Liver (tissue), 9 donors: ENCODE measurements around the gene CD47. TPM values are rescaled to one million over a fixed set of nuclear protein-coding genes. Genes with fewer than 3 reads are reported as not detected.

Experiments
- DNase-seq: peaks from one replicate; pipeline ENCODE4 v3.0.0-alpha.2; 2017; ENCODE audit warnings: low spot score
- H3K27ac ChIP-seq, 2 donors: one replicate each; pipeline ENCODE4 v1.7.0; 2013; ENCODE audit warnings: inconsistent platforms in 2 of 2, low read length in 2 of 2, control low read depth in 1 of 2, low read depth in 1 of 2, mild to moderate bottlenecking in 1 of 2
- H3K27me3 ChIP-seq, 4 donors: one replicate each; pipeline versions ENCODE4 v1.6.1 to v1.7.0; 2013; ENCODE audit warnings: low read length in 3 of 4, inconsistent platforms in 1 of 4, mild to moderate bottlenecking in 1 of 4, moderate library complexity in 1 of 4; ENCODE audit not compliant: control insufficient read depth in 4 of 4, insufficient read depth in 4 of 4
- H3K36me3 ChIP-seq, 4 donors: one replicate each; pipeline versions ENCODE4 v1.6.1 to v1.7.0; 2013; ENCODE audit warnings: low read length in 3 of 4, mild to moderate bottlenecking in 3 of 4, low read depth in 1 of 4, moderate library complexity in 1 of 4; ENCODE audit not compliant: control insufficient read depth in 4 of 4, insufficient read depth in 3 of 4
- H3K4me1 ChIP-seq, 4 donors: one replicate each; pipeline versions ENCODE4 v1.6.1 to v1.7.0; 2013; ENCODE audit warnings: low read length in 3 of 4, mild to moderate bottlenecking in 3 of 4, moderate library complexity in 1 of 4; ENCODE audit not compliant: control insufficient read depth in 4 of 4, insufficient read depth in 4 of 4
- H3K4me3 ChIP-seq, 3 donors: one replicate each; pipeline versions ENCODE4 v1.6.1 to v1.7.0; 2013; ENCODE audit warnings: low read length in 3 of 3, control low read depth in 1 of 3, low read depth in 1 of 3, mild to moderate bottlenecking in 1 of 3
- H3K9ac ChIP-seq, 2 donors: one replicate each; pipeline ENCODE4 v1.7.0; 2013; ENCODE audit warnings: low read length in 2 of 2, mild to moderate bottlenecking in 2 of 2, moderate library complexity in 2 of 2, control low read depth in 1 of 2, low read depth in 1 of 2
- H3K9me3 ChIP-seq, 4 donors: one replicate each; pipeline versions ENCODE4 v1.6.1 to v1.7.0; 2013; ENCODE audit warnings: low read length in 3 of 4; ENCODE audit not compliant: control insufficient read depth in 4 of 4
- EGR1 ChIP-seq, 2 donors: IDR thresholded peaks; 2 replicates each; pipeline ENCODE4 v1.6.1; 2016 to 2018; ENCODE audit warnings: antibody characterized with exemption in 2 of 2, low read depth in 2 of 2
- FOXA1 ChIP-seq: IDR thresholded peaks from 2 replicates; pipeline ENCODE4 v1.6.1; 2016; ENCODE audit warnings: antibody characterized with exemption
- FOXA2 ChIP-seq: IDR thresholded peaks from 2 replicates; pipeline ENCODE4 v1.6.1; 2016; ENCODE audit warnings: antibody characterized with exemption
- GABPA ChIP-seq, 2 donors: IDR thresholded peaks in 1 of 2; conservative IDR thresholded peaks in 1 of 2; 2 replicates each; pipeline ENCODE4 v1.6.1; 2016; ENCODE audit warnings: antibody characterized with exemption in 2 of 2, mild to moderate bottlenecking in 1 of 2, moderate library complexity in 1 of 2
- HNF4A ChIP-seq, 2 donors: conservative IDR thresholded peaks; 2 replicates each; pipeline ENCODE4 v1.6.1; 2016; ENCODE audit warnings: antibody characterized with exemption in 2 of 2, mild to moderate bottlenecking in 2 of 2
- HNF4G ChIP-seq: IDR thresholded peaks from 2 replicates; pipeline ENCODE4 v1.6.1; 2016; ENCODE audit warnings: antibody characterized with exemption
- JUND ChIP-seq, 2 donors: IDR thresholded peaks; 2 replicates each; pipeline ENCODE4 v1.6.1; 2016; ENCODE audit warnings: antibody characterized with exemption in 2 of 2
- NR2F2 ChIP-seq: IDR thresholded peaks from 2 replicates; pipeline ENCODE4 v1.6.1; 2016; ENCODE audit warnings: antibody characterized with exemption
- RAD21 ChIP-seq, 2 donors: IDR thresholded peaks; 2 replicates each; pipeline ENCODE4 v1.6.1; 2016; ENCODE audit warnings: antibody characterized with exemption in 2 of 2, mild to moderate bottlenecking in 2 of 2
- RXRA ChIP-seq, 2 donors: IDR thresholded peaks; 2 replicates each; pipeline ENCODE4 v1.6.1; 2017 to 2018; ENCODE audit warnings: antibody characterized with exemption in 2 of 2, mild to moderate bottlenecking in 1 of 2
- SP1 ChIP-seq: IDR thresholded peaks from 2 replicates; pipeline ENCODE4 v1.6.1; 2018; ENCODE audit warnings: antibody characterized with exemption, mild to moderate bottlenecking
- TAF1 ChIP-seq: conservative IDR thresholded peaks from 2 replicates; pipeline ENCODE4 v1.6.1; 2016; ENCODE audit warnings: antibody characterized with exemption, mild to moderate bottlenecking
- YY1 ChIP-seq: IDR thresholded peaks from 2 replicates; pipeline ENCODE4 v1.6.1; 2016; ENCODE audit warnings: antibody characterized with exemption, mild to moderate bottlenecking
- WGBS: extraction: QIAGEN DNeasy Blood & Tissue Kit; methylation state at CpG from one replicate; pipeline ENCODE4 v1.1.7; 2013; 5-methylcytosine and 5-hydroxymethylcytosine counted together
- polyA plus RNA-seq, 2 donors: library from polyadenylated mRNA; stranded (reverse) in 1 of 2; unstranded in 1 of 2; fragments of 200-250 nt in 1 of 2; fragments of >200 nt in 1 of 2; fragmentation: Nextera tagmentation in 1 of 2; extraction: Ambion mirVana in 1 of 2; gene quantifications; one replicate each; pipeline versions ENCODE4 v1.2.1 to v1.2.3, GENCODE V29; 2013 to 2015
- total RNA-seq, 2 donors: library from RNA; depleted of rRNA; stranded (reverse); fragments of >200 nt; gene quantifications; one replicate each; pipeline ENCODE4 v1.2.3, GENCODE V29; 2014
- TF ChIP-seq, protein P1 (sequence below): IDR thresholded peaks from 2 replicates; pipeline ENCODE4 v1.6.1; 2016; ENCODE audit warnings: antibody characterized with exemption, mild to moderate bottlenecking
- TF ChIP-seq, protein P2 (sequence below): IDR thresholded peaks from 2 replicates; pipeline ENCODE4 v1.6.1; 2016; ENCODE audit warnings: antibody characterized with exemption
- TF ChIP-seq, protein P3 (sequence below): IDR thresholded peaks from 2 replicates; pipeline ENCODE4 v1.6.1; 2016; ENCODE audit warnings: antibody characterized with exemption
- TF ChIP-seq, protein P4 (sequence below): fragments of 150-350 bp; IDR thresholded peaks from 2 replicates; pipeline ENCODE4 v1.5.1; 2017; ENCODE audit warnings: improper control_type of control experiment, low read depth, low read length; ENCODE audit not compliant: missing input control
- TF ChIP-seq, protein P5 (sequence below): IDR thresholded peaks from 2 replicates; pipeline ENCODE4 v1.6.1; 2016; ENCODE audit warnings: antibody characterized with exemption
- donor health status: healthy.
- donor health status: healthy.
- donor health status: healthy.
- donor health status: healthy.
- donor health status: healthy.

The CD47 gene
- total and polyA plus RNA-seq, 4 donors: 23.4 to 39.5 (median 33.9) TPM

DNA sequence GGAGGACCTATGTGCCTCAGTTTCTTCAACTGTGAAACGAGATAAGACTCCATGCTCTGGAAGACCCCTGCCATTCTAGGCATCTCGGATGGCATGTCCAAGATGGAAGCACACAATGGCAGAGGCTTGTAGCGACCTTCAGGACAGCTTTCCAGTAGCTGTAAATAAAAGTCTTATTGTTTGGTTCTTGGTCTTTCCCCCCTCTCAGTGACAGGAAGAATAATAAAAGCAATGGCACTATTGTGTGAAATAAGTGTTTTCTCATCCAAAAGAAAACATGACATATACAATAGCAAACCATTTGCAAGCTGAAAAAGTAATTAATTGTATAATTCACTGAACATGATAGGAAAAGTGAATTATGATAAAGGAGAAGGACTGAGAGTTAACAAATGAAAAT is 32.5 kb upstream of the CD47 start (continued):
- TF ChIP-seq, protein P1, sequence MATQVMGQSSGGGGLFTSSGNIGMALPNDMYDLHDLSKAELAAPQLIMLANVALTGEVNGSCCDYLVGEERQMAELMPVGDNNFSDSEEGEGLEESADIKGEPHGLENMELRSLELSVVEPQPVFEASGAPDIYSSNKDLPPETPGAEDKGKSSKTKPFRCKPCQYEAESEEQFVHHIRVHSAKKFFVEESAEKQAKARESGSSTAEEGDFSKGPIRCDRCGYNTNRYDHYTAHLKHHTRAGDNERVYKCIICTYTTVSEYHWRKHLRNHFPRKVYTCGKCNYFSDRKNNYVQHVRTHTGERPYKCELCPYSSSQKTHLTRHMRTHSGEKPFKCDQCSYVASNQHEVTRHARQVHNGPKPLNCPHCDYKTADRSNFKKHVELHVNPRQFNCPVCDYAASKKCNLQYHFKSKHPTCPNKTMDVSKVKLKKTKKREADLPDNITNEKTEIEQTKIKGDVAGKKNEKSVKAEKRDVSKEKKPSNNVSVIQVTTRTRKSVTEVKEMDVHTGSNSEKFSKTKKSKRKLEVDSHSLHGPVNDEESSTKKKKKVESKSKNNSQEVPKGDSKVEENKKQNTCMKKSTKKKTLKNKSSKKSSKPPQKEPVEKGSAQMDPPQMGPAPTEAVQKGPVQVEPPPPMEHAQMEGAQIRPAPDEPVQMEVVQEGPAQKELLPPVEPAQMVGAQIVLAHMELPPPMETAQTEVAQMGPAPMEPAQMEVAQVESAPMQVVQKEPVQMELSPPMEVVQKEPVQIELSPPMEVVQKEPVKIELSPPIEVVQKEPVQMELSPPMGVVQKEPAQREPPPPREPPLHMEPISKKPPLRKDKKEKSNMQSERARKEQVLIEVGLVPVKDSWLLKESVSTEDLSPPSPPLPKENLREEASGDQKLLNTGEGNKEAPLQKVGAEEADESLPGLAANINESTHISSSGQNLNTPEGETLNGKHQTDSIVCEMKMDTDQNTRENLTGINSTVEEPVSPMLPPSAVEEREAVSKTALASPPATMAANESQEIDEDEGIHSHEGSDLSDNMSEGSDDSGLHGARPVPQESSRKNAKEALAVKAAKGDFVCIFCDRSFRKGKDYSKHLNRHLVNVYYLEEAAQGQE: no peak
- no peak for TF ChIP-seq YY1
- no peak for TF ChIP-seq FOXA1
- TF ChIP-seq SP1: no peak
- TF ChIP-seq JUND (IDR thresholded peaks at IDR 0.05): no peak

DNA sequence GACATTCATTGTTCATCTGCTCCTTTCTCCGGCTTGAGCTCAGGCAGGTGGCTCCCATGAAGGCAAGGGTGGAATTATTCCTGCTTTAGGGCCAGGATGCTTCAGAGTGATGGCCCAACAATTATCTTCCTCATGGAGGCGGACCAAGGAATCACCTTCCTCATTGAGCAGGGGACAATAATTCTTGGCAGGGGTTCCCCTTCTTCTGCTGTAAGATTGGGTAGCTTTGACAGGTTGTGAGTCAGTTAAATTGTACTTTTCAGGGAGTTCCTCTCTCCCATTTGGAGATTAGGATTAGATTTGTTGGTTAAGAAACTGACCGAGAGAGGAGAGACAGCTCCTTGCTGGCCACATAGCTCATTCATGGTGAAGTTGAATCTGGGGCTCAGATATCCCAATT is 31.4 kb upstream of the CD47 start:
- TF ChIP-seq TAF1 (no peak), GABPA (IDR thresholded peaks at IDR 0.05 in 1 of 2, conservative IDR thresholded peaks at IDR 0.05 in 1 of 2) (no peak), SP1 (no peak), FOXA1 (no peak), JUND (IDR thresholded peaks at IDR 0.05) (no peak), RXRA (IDR thresholded peaks at IDR 0.05) (no peak), FOXA2 (no peak), YY1 (no peak), HNF4G (no peak), NR2F2 (no peak), RAD21 (IDR thresholded peaks at IDR 0.05) (no peak), EGR1 (IDR thresholded peaks at IDR 0.05; ENCODE audit: low read depth in 2 of 2) (no peak), HNF4A (conservative IDR thresholded peaks at IDR 0.05) (no peak)
- TF ChIP-seq, protein P1: no peak
- TF ChIP-seq, protein P2, sequence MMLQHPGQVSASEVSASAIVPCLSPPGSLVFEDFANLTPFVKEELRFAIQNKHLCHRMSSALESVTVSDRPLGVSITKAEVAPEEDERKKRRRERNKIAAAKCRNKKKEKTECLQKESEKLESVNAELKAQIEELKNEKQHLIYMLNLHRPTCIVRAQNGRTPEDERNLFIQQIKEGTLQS: no peak
- TF ChIP-seq, protein P3, sequence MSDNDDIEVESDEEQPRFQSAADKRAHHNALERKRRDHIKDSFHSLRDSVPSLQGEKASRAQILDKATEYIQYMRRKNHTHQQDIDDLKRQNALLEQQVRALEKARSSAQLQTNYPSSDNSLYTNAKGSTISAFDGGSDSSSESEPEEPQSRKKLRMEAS: no peak
- TF ChIP-seq, protein P4, sequence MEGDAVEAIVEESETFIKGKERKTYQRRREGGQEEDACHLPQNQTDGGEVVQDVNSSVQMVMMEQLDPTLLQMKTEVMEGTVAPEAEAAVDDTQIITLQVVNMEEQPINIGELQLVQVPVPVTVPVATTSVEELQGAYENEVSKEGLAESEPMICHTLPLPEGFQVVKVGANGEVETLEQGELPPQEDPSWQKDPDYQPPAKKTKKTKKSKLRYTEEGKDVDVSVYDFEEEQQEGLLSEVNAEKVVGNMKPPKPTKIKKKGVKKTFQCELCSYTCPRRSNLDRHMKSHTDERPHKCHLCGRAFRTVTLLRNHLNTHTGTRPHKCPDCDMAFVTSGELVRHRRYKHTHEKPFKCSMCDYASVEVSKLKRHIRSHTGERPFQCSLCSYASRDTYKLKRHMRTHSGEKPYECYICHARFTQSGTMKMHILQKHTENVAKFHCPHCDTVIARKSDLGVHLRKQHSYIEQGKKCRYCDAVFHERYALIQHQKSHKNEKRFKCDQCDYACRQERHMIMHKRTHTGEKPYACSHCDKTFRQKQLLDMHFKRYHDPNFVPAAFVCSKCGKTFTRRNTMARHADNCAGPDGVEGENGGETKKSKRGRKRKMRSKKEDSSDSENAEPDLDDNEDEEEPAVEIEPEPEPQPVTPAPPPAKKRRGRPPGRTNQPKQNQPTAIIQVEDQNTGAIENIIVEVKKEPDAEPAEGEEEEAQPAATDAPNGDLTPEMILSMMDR: no peak
- TF ChIP-seq, protein P5, sequence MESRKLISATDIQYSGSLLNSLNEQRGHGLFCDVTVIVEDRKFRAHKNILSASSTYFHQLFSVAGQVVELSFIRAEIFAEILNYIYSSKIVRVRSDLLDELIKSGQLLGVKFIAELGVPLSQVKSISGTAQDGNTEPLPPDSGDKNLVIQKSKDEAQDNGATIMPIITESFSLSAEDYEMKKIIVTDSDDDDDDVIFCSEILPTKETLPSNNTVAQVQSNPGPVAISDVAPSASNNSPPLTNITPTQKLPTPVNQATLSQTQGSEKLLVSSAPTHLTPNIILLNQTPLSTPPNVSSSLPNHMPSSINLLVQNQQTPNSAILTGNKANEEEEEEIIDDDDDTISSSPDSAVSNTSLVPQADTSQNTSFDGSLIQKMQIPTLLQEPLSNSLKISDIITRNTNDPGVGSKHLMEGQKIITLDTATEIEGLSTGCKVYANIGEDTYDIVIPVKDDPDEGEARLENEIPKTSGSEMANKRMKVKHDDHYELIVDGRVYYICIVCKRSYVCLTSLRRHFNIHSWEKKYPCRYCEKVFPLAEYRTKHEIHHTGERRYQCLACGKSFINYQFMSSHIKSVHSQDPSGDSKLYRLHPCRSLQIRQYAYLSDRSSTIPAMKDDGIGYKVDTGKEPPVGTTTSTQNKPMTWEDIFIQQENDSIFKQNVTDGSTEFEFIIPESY: no peak
- Histone ChIP-seq H3K4me1 (no peaks in the 10 kb centered on the region), H3K27ac (no peak overlapping the region), H3K9ac (no peak overlapping the region), H3K36me3 (no peaks in the 10 kb centered on the region), H3K9me3 (no peaks in the 10 kb centered on the region), H3K4me3 (no peak overlapping the region), H3K27me3 (no peaks in the 10 kb centered on the region)
- no peak for DNase-seq
- WGBS: 95% methylated on average over 3 of the region's 3 CpGs
